GM04503 (cell line): ENCODE data around the gene TMEM236.
A peak's percentile ranks its signal among the peaks of the same experiment; 100 is the strongest.

Experiments
- DNase-seq: peaks from one replicate; pipeline ENCODE4 v3.0.0-alpha.2; 2012; ENCODE audit warnings: low read depth

TMEM236 gene

GRCh38 chr10:17820943-17821342, 68.9 kb downstream of the TMEM236 start:
- no peak for DNase-seq

GRCh38 chr10:17821893-17822292, 69.9 kb downstream of the TMEM236 start:
- no peak for DNase-seq

GRCh38 chr10:17831341-17831740, 79.3 kb downstream of the TMEM236 start:
- DNase-seq: no peak

- DNase-seq: no peak
These were observed 79.9 kb downstream of the TMEM236 start for GRCh38 chr10:17831896-17832295.

GRCh38 chr10:17833656-17834055, 81.7 kb downstream of the TMEM236 start:
- no peak for DNase-seq

GRCh38 chr10:17835688-17836087, 83.7 kb downstream of the TMEM236 start:
- DNase-seq: peak; percentile 86

- no peak for DNase-seq
These were observed 84.9 kb downstream of the TMEM236 start for GRCh38 chr10:17836942-17837341.

GRCh38 chr10:17838080-17838648, 86.2 kb downstream of the TMEM236 start:
- no peak for DNase-seq

- no peak for DNase-seq
These were observed 89.0 kb downstream of the TMEM236 start for GRCh38 chr10:17841050-17841449.

- no peak for DNase-seq
These were observed 90.6 kb downstream of the TMEM236 start for GRCh38 chr10:17842641-17843040.

- no peak for DNase-seq
These were observed 95.7 kb downstream of the TMEM236 start for GRCh38 chr10:17847585-17848296.

GRCh38 chr10:17848646-17849045, 96.6 kb downstream of the TMEM236 start:
- DNase-seq: no peak
